HepG2 (cell line): ENCODE data around the gene SNX9. TPM values are rescaled to one million over a fixed set of nuclear protein-coding genes. Genes with fewer than 3 reads are reported as not detected.
A peak's percentile ranks its signal among the peaks of the same experiment; 100 is the strongest.

ENCODE experiments used
- CAMTA2 ChIP-seq: sonication (generic); formaldehyde crosslinking; IDR thresholded peaks from 2 replicates; pipeline ENCODE4 v1.4.0; 2020; ENCODE audit warnings: mild to moderate bottlenecking, missing genetic modification reagents, borderline replicate concordance
- FUBP1 ChIP-seq: sonication (generic); formaldehyde crosslinking; IDR thresholded peaks from 2 replicates; pipeline ENCODE4 v1.5.1; 2020; ENCODE audit warnings: missing genetic modification reagents, mild to moderate bottlenecking, borderline replicate concordance
- GTF3A ChIP-seq: sonication (generic); formaldehyde crosslinking; conservative IDR thresholded peaks from 2 replicates; pipeline ENCODE4 v1.4.0; 2020; ENCODE audit warnings: mild to moderate bottlenecking, missing genetic modification reagents
- ISL2 ChIP-seq: sonication (generic); formaldehyde crosslinking; IDR thresholded peaks from 2 replicates; pipeline ENCODE4 v1.5.0; 2020; ENCODE audit warnings: missing genetic modification reagents
- KMT2A ChIP-seq: sonication (generic); formaldehyde crosslinking; IDR thresholded peaks from 2 replicates; pipeline ENCODE4 v1.4.0; 2020; ENCODE audit warnings: missing genetic modification reagents
- MIER2 ChIP-seq: IDR thresholded peaks from 2 replicates; pipeline ENCODE4 v1.6.1; 2016; ENCODE audit warnings: missing biosample characterization, missing genetic modification reagents
- NFKBIZ ChIP-seq: IDR thresholded peaks from 2 replicates; pipeline ENCODE4 v1.6.1; 2018; ENCODE audit warnings: missing genetic modification reagents, missing compliant biosample characterization
- NRL ChIP-seq: sonication (generic); formaldehyde crosslinking; IDR thresholded peaks from 2 replicates; pipeline ENCODE4 v1.5.0; 2020; ENCODE audit warnings: missing genetic modification reagents, mild to moderate bottlenecking, moderate library complexity, borderline replicate concordance
- PCBP1 ChIP-seq: fragments of 200-400 bp; formaldehyde crosslinking; IDR thresholded peaks from 2 replicates; pipeline ENCODE4 v1.6.1; 2017; ENCODE audit warnings: mild to moderate bottlenecking, low read depth, low read length, borderline replicate concordance
- PRPF4 ChIP-seq: fragments of 200-400 bp; formaldehyde crosslinking; IDR thresholded peaks from 2 replicates; pipeline ENCODE4 v1.6.1; 2016; ENCODE audit warnings: low read length, low read depth; ENCODE audit not compliant: poor library complexity, severe bottlenecking
- REL ChIP-seq: sonication (generic); formaldehyde crosslinking; conservative IDR thresholded peaks from 2 replicates; pipeline ENCODE4 v1.8.0; 2022; ENCODE audit warnings: mild to moderate bottlenecking, missing genetic modification reagents, moderate library complexity
- SRY ChIP-seq: sonication (generic); formaldehyde crosslinking; IDR thresholded peaks from 2 replicates; pipeline ENCODE4 v1.8.0; 2022; ENCODE audit warnings: mild to moderate bottlenecking, missing genetic modification reagents
- STAG1 ChIP-seq: sonication (generic); formaldehyde crosslinking; IDR thresholded peaks from 2 replicates; pipeline ENCODE4 v1.4.0; 2020; ENCODE audit warnings: missing genetic modification reagents
- STAT5B ChIP-seq: sonication (generic); formaldehyde crosslinking; IDR thresholded peaks from 2 replicates; pipeline ENCODE4 v1.4.0; 2020; ENCODE audit warnings: missing genetic modification reagents
- TIGD3 ChIP-seq: sonication (generic); formaldehyde crosslinking; IDR thresholded peaks from 2 replicates; pipeline ENCODE4 v1.5.1; 2020; ENCODE audit warnings: mild to moderate bottlenecking, missing genetic modification reagents, borderline replicate concordance
- ZBTB42 ChIP-seq: sonication (generic); formaldehyde crosslinking; IDR thresholded peaks from 2 replicates; pipeline ENCODE4 v1.5.0; 2020; ENCODE audit warnings: mild to moderate bottlenecking, missing genetic modification reagents
- ZNF3 ChIP-seq: IDR thresholded peaks from 2 replicates; pipeline ENCODE4 v1.7.0; 2017; ENCODE audit warnings: inconsistent platforms
- ZNF646 ChIP-seq: sonication (generic); formaldehyde crosslinking; IDR thresholded peaks from 2 replicates; pipeline ENCODE4 v1.9.0; 2021; ENCODE audit warnings: mild to moderate bottlenecking, missing genetic modification reagents
- ZNF7 ChIP-seq: IDR thresholded peaks from 2 replicates; pipeline ENCODE4 v1.6.1; 2016; ENCODE audit warnings: missing biosample characterization, missing genetic modification reagents
- ZNF720 ChIP-seq: sonication (generic); formaldehyde crosslinking; IDR thresholded peaks from 2 replicates; pipeline ENCODE4 v1.4.0; 2020; ENCODE audit warnings: missing genetic modification reagents
- polyA plus RNA-seq, 8 experiments: library from polyadenylated mRNA; depleted of rRNA in 3 of 8; stranded (reverse) in 7 of 8; unstranded in 1 of 8; fragments of >200 nt; fragmentation: Illumina TruSeq in 4 of 8; extraction: Trizol in 4 of 8; gene quantifications; 2 replicates each; pipeline versions ENCODE4 v1.2.1 to v1.2.3, GENCODE V29; 2011 to 2016; ENCODE audit warnings: low read depth in 4 of 8, missing spikeins in 1 of 8, mixed read lengths in 1 of 8; ENCODE audit not compliant: insufficient read depth in 1 of 8
- total RNA-seq, 5 experiments: library from RNA; depleted of rRNA; stranded (reverse); fragments of >200 nt; fragmentation: Illumina TruSeq; extraction: Trizol; gene quantifications; 2 replicates each; pipeline ENCODE4 v1.2.3, GENCODE V29; 2016; ENCODE audit warnings: low read depth in 1 of 5

SNX9 gene
- total and polyA plus RNA-seq, 2 of the 13 experiments (the other 11 are each of a cell fraction or from before 2014, with no cell fraction given), result 21.9 to 36.0 TPM

- no peak for TF ChIP-seq ZNF646 (CRISPR knock-in tag)
- 0 out of 2 replicates have a peak, but pooled peaks have one; percentile 42 for TF ChIP-seq PCBP1
- TF ChIP-seq SRY (CRISPR knock-in tag), result no peak
- peak; percentile 72 for TF ChIP-seq KMT2A (CRISPR knock-in tag)
- no peak; the same call in 1 of the 2 replicates for TF ChIP-seq NFKBIZ
- 0 out of 2 replicates have a peak, but pooled peaks have one; percentile 43 for TF ChIP-seq NRL (CRISPR knock-in tag)
- no peak for TF ChIP-seq ZNF720 (CRISPR knock-in tag)
- TF ChIP-seq CAMTA2 (CRISPR knock-in tag), result no peak
- TF ChIP-seq MIER2 (CRISPR knock-in tag), result no peak
- no peak for TF ChIP-seq ZBTB42 (CRISPR knock-in tag)
- TF ChIP-seq PRPF4, result no peak
- TF ChIP-seq TIGD3 (CRISPR knock-in tag), result peak; percentile 8; the same call in 1 of the 2 replicates
- no peak for TF ChIP-seq GTF3A (CRISPR knock-in tag)
- no peak for TF ChIP-seq ZNF7 (CRISPR knock-in tag)
- no peak for TF ChIP-seq STAG1 (CRISPR knock-in tag)
- TF ChIP-seq STAT5B (CRISPR knock-in tag), result no peak
- no peak for TF ChIP-seq FUBP1 (CRISPR knock-in tag)
- TF ChIP-seq REL (CRISPR knock-in tag), result no peak
- no peak; the same call in 1 of the 2 replicates for TF ChIP-seq ISL2
- TF ChIP-seq ZNF3, result no peak
Measured at GRCh38 chr6:157822245-157823000, 623 bp upstream of the SNX9 start (continued).
